ENCODE results near the gene ZNF213.

GRCh38 chr16:3147757-3148104 is 12.9 kb downstream of the ZNF213 start:
- TF ChIP-seq CTCF (conservative IDR thresholded peaks at IDR 0.05 in 1 of 2, IDR thresholded peaks at IDR 0.05 in 1 of 2; ENCODE audit: low read depth in 1 of 2, low read length in 2 of 2) (no peak), EZH2 (IDR thresholded peaks at IDR 0.05; ENCODE audit: low read length, missing control alignments) (no peak)
